ENCODE results near the gene NOS2.

GRCh38 chr17:27751166-27751565, 49.2 kb downstream of the NOS2 start:
- TF ChIP-seq SMC3 (conservative IDR thresholded peaks at IDR 0.05; ENCODE audit: poor library complexity) (no peak), CTCF (IDR thresholded peaks at IDR 0.05; ENCODE audit: poor library complexity, severe bottlenecking) (no peak), EP300 (conservative IDR thresholded peaks at IDR 0.05; ENCODE audit: poor library complexity, severe bottlenecking) (no peak), TAF1 (IDR thresholded peaks at IDR 0.05; ENCODE audit: low read depth) (no peak), EZH2 (IDR thresholded peaks at IDR 0.05; ENCODE audit: borderline replicate concordance, insufficient read depth, low read length, poor library complexity, severe bottlenecking) (no peak), RAD21 (conservative IDR thresholded peaks at IDR 0.05) (no peak), POLR2AphosphoS5 (IDR thresholded peaks at IDR 0.05) (no peak), REST (IDR thresholded peaks at IDR 0.05; ENCODE audit: borderline replicate concordance) (no peak)

Data from neural cell (in vitro differentiated cells).